Neural progenitor cell (in vitro differentiated cells): ENCODE measurements around the gene MEX3D.

Source experiments
- EZH2 ChIP-seq: fragments of 200-600 bp; sonication (generic); IDR thresholded peaks from 2 replicates; pipeline ENCODE4 v1.6.1; 2017; ENCODE audit warnings: antibody characterized with exemption, mild to moderate bottlenecking, moderate library complexity
- TF ChIP-seq, protein P1 (sequence below): fragments of 200-600 bp; sonication (generic); IDR thresholded peaks from 2 replicates; pipeline ENCODE4 v1.5.1; 2017; ENCODE audit warnings: antibody characterized with exemption, mild to moderate bottlenecking

DNA sequence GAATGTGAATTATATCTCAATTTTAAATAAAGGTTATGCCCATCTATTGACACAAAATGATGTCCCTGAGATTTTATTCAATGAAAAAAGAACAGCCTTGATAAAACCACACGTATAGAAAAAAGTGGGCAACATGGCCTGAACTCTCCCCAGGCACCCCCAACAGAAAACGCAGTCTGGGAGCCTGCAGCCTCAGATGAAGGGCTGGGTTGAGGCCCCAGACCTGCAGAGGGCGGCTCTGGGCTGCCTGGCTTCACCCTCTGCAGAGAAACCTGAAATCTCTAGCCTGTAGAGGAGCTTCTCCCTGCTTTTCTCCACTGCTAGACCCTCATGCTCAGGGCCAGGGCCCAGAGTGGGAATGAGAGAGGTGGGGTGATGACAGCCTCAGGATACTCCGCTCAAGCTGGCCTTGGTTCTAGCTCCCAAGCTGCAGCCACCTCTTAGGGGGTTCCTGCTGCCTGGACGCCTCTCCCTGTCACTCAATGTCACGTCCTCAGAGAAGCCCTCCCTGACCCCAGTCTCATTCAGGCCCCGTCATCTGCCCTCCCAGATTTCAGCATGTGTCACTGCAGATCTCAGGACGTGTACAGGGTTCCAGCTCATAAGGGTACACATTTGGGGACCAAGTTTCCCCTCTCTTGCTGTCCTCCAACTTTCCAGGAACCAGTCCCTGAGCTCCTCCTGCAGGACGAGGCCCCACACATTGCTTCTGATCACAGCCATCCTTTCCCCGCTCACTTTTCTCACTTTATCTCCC lies 22.7 kb upstream of the MEX3D start:
- TF ChIP-seq, protein P1, sequence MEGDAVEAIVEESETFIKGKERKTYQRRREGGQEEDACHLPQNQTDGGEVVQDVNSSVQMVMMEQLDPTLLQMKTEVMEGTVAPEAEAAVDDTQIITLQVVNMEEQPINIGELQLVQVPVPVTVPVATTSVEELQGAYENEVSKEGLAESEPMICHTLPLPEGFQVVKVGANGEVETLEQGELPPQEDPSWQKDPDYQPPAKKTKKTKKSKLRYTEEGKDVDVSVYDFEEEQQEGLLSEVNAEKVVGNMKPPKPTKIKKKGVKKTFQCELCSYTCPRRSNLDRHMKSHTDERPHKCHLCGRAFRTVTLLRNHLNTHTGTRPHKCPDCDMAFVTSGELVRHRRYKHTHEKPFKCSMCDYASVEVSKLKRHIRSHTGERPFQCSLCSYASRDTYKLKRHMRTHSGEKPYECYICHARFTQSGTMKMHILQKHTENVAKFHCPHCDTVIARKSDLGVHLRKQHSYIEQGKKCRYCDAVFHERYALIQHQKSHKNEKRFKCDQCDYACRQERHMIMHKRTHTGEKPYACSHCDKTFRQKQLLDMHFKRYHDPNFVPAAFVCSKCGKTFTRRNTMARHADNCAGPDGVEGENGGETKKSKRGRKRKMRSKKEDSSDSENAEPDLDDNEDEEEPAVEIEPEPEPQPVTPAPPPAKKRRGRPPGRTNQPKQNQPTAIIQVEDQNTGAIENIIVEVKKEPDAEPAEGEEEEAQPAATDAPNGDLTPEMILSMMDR: peak; percentile 31
- TF ChIP-seq EZH2: no peak
